ENCODE data around the gene SLC4A9.
A peak's percentile ranks its signal among the peaks of the same experiment; 100 is the strongest.

The SLC4A9 gene

GRCh38 chr5:140346348-140347221, 13.4 kb upstream of the SLC4A9 start, which contains the start of gene HBEGF:
TSS of gene HBEGF (minus strand) at chr5:140346603. CDS start at chr5:140346328, 275 bp downstream.
- no peaks in the 10 kb centered on the region for H3K27me3 ChIP-seq (ENCODE audit: control insufficient read depth in 2 of 2, insufficient read depth in 2 of 2, low read length in 2 of 2)
- no peaks in the 10 kb centered on the region for H3K9me3 ChIP-seq (ENCODE audit: control insufficient read depth in 2 of 2, low read length in 2 of 2)
- peak within 1 kb of the TSS; percentile 61 to 71 for H3K27ac ChIP-seq (ENCODE audit: low read depth in 2 of 2, low read length in 2 of 2)
- H3K36me3 ChIP-seq (ENCODE audit: control insufficient read depth in 2 of 2, insufficient read depth in 2 of 2, low read length in 2 of 2), result peaks cover 0 to 3% of the 10 kb centered on the region in 2 donors
- peak within 1 kb of the TSS; percentile 72 to 77 for H3K4me3 ChIP-seq (ENCODE audit: low read length in 2 of 2)
- peaks cover 34 to 53% of the 10 kb centered on the region in 2 donors for H3K4me1 ChIP-seq (ENCODE audit: control insufficient read depth in 2 of 2, insufficient read depth in 2 of 2, low read length in 2 of 2)
- peak within 1 kb of the TSS; percentile 66 to 74 for H3K9ac ChIP-seq (ENCODE audit: low read depth in 1 of 2, low read length in 2 of 2)

DNA sequence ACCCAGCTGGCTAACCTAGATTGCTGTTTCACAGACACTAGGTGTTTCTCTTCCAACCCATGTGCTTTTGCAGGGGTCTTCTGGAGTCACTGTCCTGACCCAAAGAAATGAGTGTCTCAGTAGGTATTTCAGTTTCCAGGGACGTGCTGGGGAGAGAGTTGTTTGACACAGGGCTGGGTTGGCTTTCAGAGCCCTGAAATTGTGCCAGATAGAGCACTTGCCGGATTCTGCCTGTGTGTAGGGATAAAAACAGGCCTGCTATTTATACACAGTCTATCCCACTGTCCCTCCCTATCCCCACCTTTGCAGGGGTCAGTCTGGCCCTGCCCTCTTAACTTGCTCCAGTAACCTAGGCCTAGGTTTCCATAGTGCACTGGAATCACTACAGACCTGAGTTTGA, 12.6 kb upstream of the SLC4A9 start:
- peaks cover 28 to 49% of the 10 kb centered on the region in 2 donors for H3K4me1 ChIP-seq (ENCODE audit: control insufficient read depth in 2 of 2, insufficient read depth in 2 of 2, low read length in 2 of 2)

GRCh38 chr5:140348104-140348503, 11.9 kb upstream of the SLC4A9 start:
- H3K9ac ChIP-seq (ENCODE audit: low read depth in 1 of 2, low read length in 2 of 2), result peak overlapping the region in 1 of 2 donors; percentile 24
- peaks cover 26 to 43% of the 10 kb centered on the region in 2 donors for H3K4me1 ChIP-seq (ENCODE audit: control insufficient read depth in 2 of 2, insufficient read depth in 2 of 2, low read length in 2 of 2)
- H3K27ac ChIP-seq (ENCODE audit: low read depth in 2 of 2, low read length in 2 of 2), result peak overlapping the region; percentile 71 to 74
- H3K4me3 ChIP-seq (ENCODE audit: low read length in 2 of 2), result no peak overlapping the region
- H3K27me3 ChIP-seq (ENCODE audit: control insufficient read depth in 2 of 2, insufficient read depth in 2 of 2, low read length in 2 of 2), result no peaks in the 10 kb centered on the region
- no peaks in the 10 kb centered on the region for H3K9me3 ChIP-seq (ENCODE audit: control insufficient read depth in 2 of 2, low read length in 2 of 2)
- no peaks in the 10 kb centered on the region for H3K36me3 ChIP-seq (ENCODE audit: control insufficient read depth in 2 of 2, insufficient read depth in 2 of 2, low read length in 2 of 2)

More for the DNA sequence above, 12.6 kb upstream of the SLC4A9 start:
- Histone ChIP-seq H3K27ac (ENCODE audit: low read depth in 2 of 2, low read length in 2 of 2) (peak overlapping the region; percentile 61 to 71), H3K36me3 (ENCODE audit: control insufficient read depth in 2 of 2, insufficient read depth in 2 of 2, low read length in 2 of 2) (no peaks in the 10 kb centered on the region), H3K4me3 (ENCODE audit: low read length in 2 of 2) (peak overlapping the region in 1 of 2 donors; percentile 72), H3K9me3 (ENCODE audit: control insufficient read depth in 2 of 2, low read length in 2 of 2) (no peaks in the 10 kb centered on the region), H3K9ac (ENCODE audit: low read depth in 1 of 2, low read length in 2 of 2) (peak overlapping the region in 1 of 2 donors; percentile 15), H3K27me3 (ENCODE audit: control insufficient read depth in 2 of 2, insufficient read depth in 2 of 2, low read length in 2 of 2) (no peaks in the 10 kb centered on the region)

DNA sequence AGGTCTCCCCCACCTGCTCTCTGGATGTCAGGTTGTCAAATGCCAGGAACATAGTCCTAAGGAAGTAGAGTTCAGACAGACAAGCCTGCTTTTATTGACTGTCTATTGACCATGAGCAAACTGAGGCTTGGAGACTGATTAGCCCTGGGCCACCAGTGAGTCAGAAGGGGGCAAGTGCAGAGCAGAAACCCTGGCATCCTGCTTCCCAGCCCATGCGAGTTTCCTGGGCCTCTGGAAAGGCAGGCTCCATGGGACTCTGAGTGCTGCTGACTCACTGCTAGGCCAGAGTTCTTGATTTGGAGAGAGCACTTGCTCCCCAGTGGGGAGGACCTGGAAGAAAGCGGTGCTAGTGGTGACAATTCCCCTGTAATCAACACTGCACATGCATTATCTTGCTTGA, 10.8 kb upstream of the SLC4A9 start:
- Histone ChIP-seq H3K27ac (ENCODE audit: low read depth in 2 of 2, low read length in 2 of 2) (peak overlapping the region; percentile 71 to 74), H3K36me3 (ENCODE audit: control insufficient read depth in 2 of 2, insufficient read depth in 2 of 2, low read length in 2 of 2) (no peaks in the 10 kb centered on the region), H3K9ac (ENCODE audit: low read depth in 1 of 2, low read length in 2 of 2) (no peak overlapping the region), H3K4me1 (ENCODE audit: control insufficient read depth in 2 of 2, insufficient read depth in 2 of 2, low read length in 2 of 2) (peaks cover 26 to 43% of the 10 kb centered on the region in 2 donors), H3K27me3 (ENCODE audit: control insufficient read depth in 2 of 2, insufficient read depth in 2 of 2, low read length in 2 of 2) (no peaks in the 10 kb centered on the region), H3K9me3 (ENCODE audit: control insufficient read depth in 2 of 2, low read length in 2 of 2) (no peaks in the 10 kb centered on the region), H3K4me3 (ENCODE audit: low read length in 2 of 2) (no peak overlapping the region)

GRCh38 chr5:140351609-140352334, 8.2 kb upstream of the SLC4A9 start:
- Histone ChIP-seq H3K27ac (ENCODE audit: low read depth in 2 of 2, low read length in 2 of 2) (no peak overlapping the region), H3K4me3 (ENCODE audit: low read length in 2 of 2) (no peak overlapping the region), H3K9me3 (ENCODE audit: control insufficient read depth in 2 of 2, low read length in 2 of 2) (no peaks in the 10 kb centered on the region), H3K4me1 (ENCODE audit: control insufficient read depth in 2 of 2, insufficient read depth in 2 of 2, low read length in 2 of 2) (peaks cover 14 to 31% of the 10 kb centered on the region in 2 donors), H3K36me3 (ENCODE audit: control insufficient read depth in 2 of 2, insufficient read depth in 2 of 2, low read length in 2 of 2) (no peaks in the 10 kb centered on the region), H3K9ac (ENCODE audit: low read depth in 1 of 2, low read length in 2 of 2) (no peak overlapping the region), H3K27me3 (ENCODE audit: control insufficient read depth in 2 of 2, insufficient read depth in 2 of 2, low read length in 2 of 2) (no peaks in the 10 kb centered on the region)

DNA sequence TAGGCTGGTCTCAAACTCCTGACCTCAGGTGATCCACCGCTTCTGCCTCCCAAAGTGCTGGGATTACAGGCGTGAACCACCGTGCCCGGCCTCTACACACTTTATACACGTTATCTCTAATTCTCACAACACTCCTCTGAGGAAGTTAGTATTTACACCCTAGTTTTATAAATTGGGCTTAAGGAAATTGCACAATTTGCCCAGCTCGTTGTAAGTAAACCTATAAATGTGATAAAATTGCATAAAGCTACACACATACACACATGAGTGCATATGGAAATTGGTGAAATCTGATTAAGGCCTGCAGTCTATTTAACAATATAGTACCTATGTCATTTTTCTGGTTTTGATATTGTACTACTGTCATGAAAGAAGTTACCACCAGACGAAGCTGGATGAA, 4.4 kb upstream of the SLC4A9 start:
- Histone ChIP-seq H3K4me1 (ENCODE audit: control insufficient read depth in 2 of 2, insufficient read depth in 2 of 2, low read length in 2 of 2) (peaks cover 0 to 7% of the 10 kb centered on the region in 2 donors), H3K36me3 (ENCODE audit: control insufficient read depth in 2 of 2, insufficient read depth in 2 of 2, low read length in 2 of 2) (no peaks in the 10 kb centered on the region), H3K4me3 (ENCODE audit: low read length in 2 of 2) (no peak overlapping the region), H3K27me3 (ENCODE audit: control insufficient read depth in 2 of 2, insufficient read depth in 2 of 2, low read length in 2 of 2) (no peaks in the 10 kb centered on the region), H3K9ac (ENCODE audit: low read depth in 1 of 2, low read length in 2 of 2) (no peak overlapping the region), H3K27ac (ENCODE audit: low read depth in 2 of 2, low read length in 2 of 2) (no peak overlapping the region), H3K9me3 (ENCODE audit: control insufficient read depth in 2 of 2, low read length in 2 of 2) (no peaks in the 10 kb centered on the region)

DNA sequence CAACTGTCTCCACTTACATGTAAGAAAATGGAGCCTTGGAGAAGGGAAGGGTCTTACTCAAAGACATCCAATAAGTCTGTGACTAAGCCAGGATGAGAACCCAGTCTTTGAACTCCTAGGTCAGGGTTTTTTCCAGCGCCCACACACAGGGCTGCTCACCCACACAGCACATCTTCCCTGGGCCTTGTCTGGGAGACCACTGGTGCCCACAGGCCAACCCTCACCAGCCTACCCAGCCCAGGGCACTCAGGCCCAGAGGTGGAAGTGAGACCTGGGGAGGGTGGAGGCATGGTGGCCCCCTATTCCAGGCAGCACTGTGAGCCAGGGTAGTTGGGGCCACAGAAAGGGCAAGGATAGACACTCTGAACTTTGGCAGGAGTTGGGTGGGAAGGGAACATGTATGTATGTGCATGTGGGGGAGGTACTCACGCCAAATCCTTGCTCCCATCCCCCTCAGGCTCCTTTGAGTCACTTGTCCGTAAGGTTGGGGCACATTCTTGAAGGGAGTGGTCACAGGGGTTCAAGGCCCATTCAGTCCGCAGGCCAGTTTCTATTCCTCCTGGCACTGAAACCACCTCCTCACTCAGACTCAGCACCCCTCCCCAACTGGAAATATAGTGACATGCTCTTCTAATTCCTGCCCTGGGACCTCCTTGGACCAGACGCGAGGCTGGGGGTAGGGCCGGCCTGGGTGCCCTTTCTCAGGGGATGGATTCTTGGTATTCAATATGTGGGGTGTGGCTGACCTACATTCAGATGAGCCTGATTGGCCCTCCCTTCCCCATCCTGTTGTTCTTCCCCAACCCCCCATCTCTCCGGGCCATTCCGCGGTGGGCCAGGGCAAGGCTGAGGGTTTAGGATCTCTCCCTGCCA, 2.9 kb upstream of the SLC4A9 start:
- H3K9me3 ChIP-seq (ENCODE audit: control insufficient read depth in 2 of 2, low read length in 2 of 2), result no peaks in the 10 kb centered on the region
- no peaks in the 10 kb centered on the region for H3K36me3 ChIP-seq (ENCODE audit: control insufficient read depth in 2 of 2, insufficient read depth in 2 of 2, low read length in 2 of 2)
- peaks cover 0 to 7% of the 10 kb centered on the region in 2 donors for H3K4me1 ChIP-seq (ENCODE audit: control insufficient read depth in 2 of 2, insufficient read depth in 2 of 2, low read length in 2 of 2)
- H3K9ac ChIP-seq (ENCODE audit: low read depth in 1 of 2, low read length in 2 of 2), result peak overlapping the region in 1 of 2 donors; percentile 57
- H3K27me3 ChIP-seq (ENCODE audit: control insufficient read depth in 2 of 2, insufficient read depth in 2 of 2, low read length in 2 of 2), result no peaks in the 10 kb centered on the region
- no peak overlapping the region for H3K27ac ChIP-seq (ENCODE audit: low read depth in 2 of 2, low read length in 2 of 2)
- H3K4me3 ChIP-seq (ENCODE audit: low read length in 2 of 2), result peak overlapping the region; percentile 14 to 24

DNA sequence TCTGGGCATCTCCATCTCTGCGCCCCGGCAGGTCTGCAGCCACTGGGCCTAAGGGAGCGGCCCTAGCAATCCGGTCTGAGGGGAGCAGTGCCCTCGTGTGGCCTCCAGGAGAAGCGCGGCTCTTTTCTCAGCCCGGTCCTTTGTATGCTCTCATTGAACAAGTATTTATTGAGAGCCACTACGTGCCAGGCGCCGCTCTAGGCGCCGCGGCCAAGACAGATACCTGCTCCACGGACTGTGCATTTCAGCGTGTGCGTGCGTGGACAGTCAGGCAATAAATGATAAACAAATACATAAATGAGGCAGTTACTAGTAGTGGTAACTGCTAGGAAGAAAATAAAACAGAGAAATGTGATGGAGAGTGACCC, 2.3 kb upstream of the SLC4A9 start:
- Histone ChIP-seq H3K4me1 (ENCODE audit: control insufficient read depth in 2 of 2, insufficient read depth in 2 of 2, low read length in 2 of 2) (peaks cover 0 to 7% of the 10 kb centered on the region in 2 donors), H3K9ac (ENCODE audit: low read depth in 1 of 2, low read length in 2 of 2) (peak overlapping the region in 1 of 2 donors; percentile 57), H3K9me3 (ENCODE audit: control insufficient read depth in 2 of 2, low read length in 2 of 2) (no peaks in the 10 kb centered on the region), H3K4me3 (ENCODE audit: low read length in 2 of 2) (peak overlapping the region; percentile 24 to 54), H3K27me3 (ENCODE audit: control insufficient read depth in 2 of 2, insufficient read depth in 2 of 2, low read length in 2 of 2) (no peaks in the 10 kb centered on the region), H3K36me3 (ENCODE audit: control insufficient read depth in 2 of 2, insufficient read depth in 2 of 2, low read length in 2 of 2) (no peaks in the 10 kb centered on the region), H3K27ac (ENCODE audit: low read depth in 2 of 2, low read length in 2 of 2) (no peak overlapping the region)

DNA sequence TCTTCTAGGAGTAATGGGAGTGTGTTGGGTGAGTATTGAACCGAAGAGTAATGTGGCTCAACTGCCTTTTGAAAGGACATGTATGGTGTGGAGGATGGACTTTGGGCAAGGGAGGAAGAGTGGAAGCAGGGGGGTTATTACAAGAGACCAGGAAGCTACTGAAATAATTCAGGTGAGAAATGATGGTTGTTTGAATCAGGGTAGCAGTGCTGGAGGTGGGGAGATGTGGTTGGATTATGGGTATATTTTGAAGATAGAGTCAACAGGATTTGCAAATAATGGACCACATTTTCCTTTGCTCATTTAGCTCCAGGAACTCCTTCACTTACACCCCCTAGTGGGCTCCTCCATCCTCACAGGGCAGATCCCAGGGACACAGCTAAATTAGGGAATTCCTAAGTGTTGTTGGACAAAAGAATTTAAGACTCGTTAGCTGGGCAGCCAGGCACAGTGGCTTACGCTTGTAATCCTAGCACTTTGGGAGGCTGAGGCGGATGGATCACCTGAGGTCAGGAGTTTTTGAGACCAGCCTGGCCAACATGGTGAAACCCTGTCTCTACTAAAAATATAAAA, 1.2 kb upstream of the SLC4A9 start:
- Histone ChIP-seq H3K9ac (ENCODE audit: low read depth in 1 of 2, low read length in 2 of 2) (no peak overlapping the region), H3K9me3 (ENCODE audit: control insufficient read depth in 2 of 2, low read length in 2 of 2) (no peaks in the 10 kb centered on the region), H3K4me1 (ENCODE audit: control insufficient read depth in 2 of 2, insufficient read depth in 2 of 2, low read length in 2 of 2) (peaks cover 6 to 12% of the 10 kb centered on the region in 2 donors), H3K4me3 (ENCODE audit: low read length in 2 of 2) (no peak overlapping the region), H3K27ac (ENCODE audit: low read depth in 2 of 2, low read length in 2 of 2) (no peak overlapping the region), H3K27me3 (ENCODE audit: control insufficient read depth in 2 of 2, insufficient read depth in 2 of 2, low read length in 2 of 2) (no peaks in the 10 kb centered on the region), H3K36me3 (ENCODE audit: control insufficient read depth in 2 of 2, insufficient read depth in 2 of 2, low read length in 2 of 2) (no peaks in the 10 kb centered on the region)

Data from mucosa of rectum (tissue), 2 donors.